Endothelial cell of hepatic sinusoid (primary cell): ENCODE data around the gene COLEC11.

Source experiments
- in situ Hi-C: cut with HindIII; loops from 2 replicates; pipeline ENCODE4 v1.10.0; 2017; ENCODE audit warnings: low sequenced_read_pairs

COLEC11 gene

GRCh38 chr2:3666613-3666975 lies 71.7 kb downstream of the COLEC11 start:
- in situ Hi-C loops, result no loop called here

GRCh38 chr2:3667151-3667631 lies 72.3 kb downstream of the COLEC11 start:
- in situ Hi-C loops, result no loop called here

- in situ Hi-C loops, result no loop called here
These were observed 74.7 kb downstream of the COLEC11 start for GRCh38 chr2:3669656-3670055.

GRCh38 chr2:3670376-3670775 lies 75.5 kb downstream of the COLEC11 start:
- in situ Hi-C loops, result no loop called here

GRCh38 chr2:3670941-3671340 lies 76.0 kb downstream of the COLEC11 start:
- in situ Hi-C loops, result no loop called here

- in situ Hi-C loops, result no loop called here
These were observed 78.2 kb downstream of the COLEC11 start for GRCh38 chr2:3672861-3673678.

- in situ Hi-C loops, result no loop called here
These were observed 79.3 kb downstream of the COLEC11 start for GRCh38 chr2:3674066-3674845.

- in situ Hi-C loops, result no loop called here
These were observed 80.8 kb downstream of the COLEC11 start for GRCh38 chr2:3675687-3676086.

- in situ Hi-C loops, result no loop called here
These were observed 82.5 kb downstream of the COLEC11 start for GRCh38 chr2:3677436-3677835.

- in situ Hi-C loops, result no loop called here
These were observed 83.3 kb downstream of the COLEC11 start for GRCh38 chr2:3678212-3678611.

- in situ Hi-C loops, result no loop called here
These were observed 84.3 kb downstream of the COLEC11 start for GRCh38 chr2:3679180-3679579.

GRCh38 chr2:3679616-3680393 lies 84.9 kb downstream of the COLEC11 start:
- in situ Hi-C loops, result no loop called here

- in situ Hi-C loops, result no loop called here
These were observed 85.8 kb downstream of the COLEC11 start for GRCh38 chr2:3680548-3681345.

GRCh38 chr2:3681625-3682024 lies 86.7 kb downstream of the COLEC11 start:
- in situ Hi-C loops, result no loop called here

- in situ Hi-C loops, result no loop called here
These were observed 87.9 kb downstream of the COLEC11 start for GRCh38 chr2:3682811-3683210.

- in situ Hi-C loops, result no loop called here
These were observed 89.0 kb downstream of the COLEC11 start for GRCh38 chr2:3683748-3684454.

GRCh38 chr2:3689998-3690748 lies 95.3 kb downstream of the COLEC11 start:
- in situ Hi-C loops, result loop anchor here (5.0 kb wide), 1 partner anchor 38 kb away; no protein-coding TSS in a partner anchor

GRCh38 chr2:3692375-3692774 lies 97.5 kb downstream of the COLEC11 start:
- in situ Hi-C loops, result loop anchor here (5.0 kb wide), 1 partner anchor 40 kb away; no protein-coding TSS in a partner anchor
